AG04449 (cell line): ENCODE results near the gene SPIRE2.
"Not testable (repeated sequence)": the region's sequence is repeated elsewhere in the genome, so short reads cannot be mapped to it uniquely, and the experiment has no call there.

ENCODE experiments used
- CTCF ChIA-PET: fragments of 350-600 bp; formaldehyde crosslinking; extraction: SDS; loops from one replicate; lab custom pipeline; 2021; ENCODE audit warnings: antibody characterized with exemption; lab: Yijun Ruan, JAX
- POLR2A ChIA-PET: fragments of 400-600, 350-600 bp; formaldehyde crosslinking; extraction: SDS; loops from one replicate; lab custom pipeline; 2020; ENCODE audit warnings: antibody characterized with exemption, inconsistent platforms; lab: Yijun Ruan, JAX
- DNase-seq: peaks from one replicate; pipeline ENCODE4 v3.0.0-alpha.2; 2010; ENCODE audit warnings: low read depth, low spot score
- H3K4me3 ChIP-seq: 2 replicates; pipeline ENCODE4 v1.5.1; 2011; ENCODE audit warnings: low read depth, mild to moderate bottlenecking, control low read depth, low read length
- TF ChIP-seq, protein P1 (sequence below): IDR thresholded peaks from one replicate; pipeline ENCODE4 v1.5.1; 2011; ENCODE audit warnings: mild to moderate bottlenecking, moderate library complexity, low read length, control low read depth, inconsistent platforms; ENCODE audit not compliant: insufficient read depth; ENCODE audit errors: missing control alignments

SPIRE2 gene

DNA sequence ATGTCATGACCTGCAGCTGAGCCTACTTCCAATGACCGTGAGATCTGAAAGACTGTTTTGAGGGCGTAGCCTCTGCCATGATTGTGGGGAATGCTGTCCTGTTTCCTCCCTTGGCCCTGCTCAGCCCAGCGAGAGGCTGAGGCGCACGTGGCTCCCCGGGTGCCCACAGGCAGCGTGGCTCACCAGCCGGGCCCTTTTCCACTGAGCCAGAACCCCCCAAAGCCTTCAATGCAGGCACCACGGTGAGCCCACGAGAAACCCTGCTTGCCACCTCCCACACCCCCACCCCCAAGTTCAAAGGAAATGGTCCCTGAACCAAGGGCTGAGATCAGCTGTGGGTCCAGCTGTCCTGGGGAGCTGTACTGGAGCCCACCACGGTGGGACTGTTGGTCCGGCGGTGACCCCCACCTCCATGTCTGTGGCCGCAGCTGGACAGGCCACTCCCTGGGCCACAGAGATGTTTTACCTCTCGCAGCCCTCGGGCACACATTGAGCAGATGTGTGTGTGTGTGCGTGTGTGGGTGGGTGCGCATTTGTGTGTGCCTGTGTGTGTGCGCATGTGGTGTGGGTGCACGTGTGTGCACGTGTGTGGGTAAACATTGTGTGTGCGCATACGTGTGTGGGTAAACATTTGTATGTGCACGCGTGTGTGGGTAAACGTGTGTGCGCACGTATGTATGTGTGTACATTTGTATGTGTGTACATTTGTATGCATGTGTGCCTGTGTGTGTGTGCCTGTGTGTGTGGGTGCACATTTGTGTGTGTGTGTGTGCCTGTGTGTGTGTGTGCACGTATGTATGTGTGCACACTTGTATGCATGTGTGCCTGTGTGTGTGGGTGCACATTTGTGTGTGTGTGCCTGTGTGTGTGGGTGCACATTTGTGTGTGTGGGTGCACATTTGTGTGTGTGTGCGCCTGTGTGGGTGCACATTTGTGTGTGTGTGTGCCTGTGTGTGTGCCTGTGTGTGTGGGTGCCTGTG lies 85.4 kb downstream of the SPIRE2 start:
- no peak for DNase-seq
- CTCF ChIA-PET, result interaction anchor here (4.6 kb wide), 1 partner anchor 10 kb away, joined by 34 read pairs; the partner anchor contains the start of gene TUBB3
- TF ChIP-seq, protein P1, sequence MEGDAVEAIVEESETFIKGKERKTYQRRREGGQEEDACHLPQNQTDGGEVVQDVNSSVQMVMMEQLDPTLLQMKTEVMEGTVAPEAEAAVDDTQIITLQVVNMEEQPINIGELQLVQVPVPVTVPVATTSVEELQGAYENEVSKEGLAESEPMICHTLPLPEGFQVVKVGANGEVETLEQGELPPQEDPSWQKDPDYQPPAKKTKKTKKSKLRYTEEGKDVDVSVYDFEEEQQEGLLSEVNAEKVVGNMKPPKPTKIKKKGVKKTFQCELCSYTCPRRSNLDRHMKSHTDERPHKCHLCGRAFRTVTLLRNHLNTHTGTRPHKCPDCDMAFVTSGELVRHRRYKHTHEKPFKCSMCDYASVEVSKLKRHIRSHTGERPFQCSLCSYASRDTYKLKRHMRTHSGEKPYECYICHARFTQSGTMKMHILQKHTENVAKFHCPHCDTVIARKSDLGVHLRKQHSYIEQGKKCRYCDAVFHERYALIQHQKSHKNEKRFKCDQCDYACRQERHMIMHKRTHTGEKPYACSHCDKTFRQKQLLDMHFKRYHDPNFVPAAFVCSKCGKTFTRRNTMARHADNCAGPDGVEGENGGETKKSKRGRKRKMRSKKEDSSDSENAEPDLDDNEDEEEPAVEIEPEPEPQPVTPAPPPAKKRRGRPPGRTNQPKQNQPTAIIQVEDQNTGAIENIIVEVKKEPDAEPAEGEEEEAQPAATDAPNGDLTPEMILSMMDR, result no peak
- POLR2A ChIA-PET, result interaction anchor here (0.8 kb wide), 1 partner anchor 9 kb away, joined by 4 read pairs; the partner anchor contains the start of gene TUBB3
- H3K4me3 ChIP-seq, result no peak overlapping the region

DNA sequence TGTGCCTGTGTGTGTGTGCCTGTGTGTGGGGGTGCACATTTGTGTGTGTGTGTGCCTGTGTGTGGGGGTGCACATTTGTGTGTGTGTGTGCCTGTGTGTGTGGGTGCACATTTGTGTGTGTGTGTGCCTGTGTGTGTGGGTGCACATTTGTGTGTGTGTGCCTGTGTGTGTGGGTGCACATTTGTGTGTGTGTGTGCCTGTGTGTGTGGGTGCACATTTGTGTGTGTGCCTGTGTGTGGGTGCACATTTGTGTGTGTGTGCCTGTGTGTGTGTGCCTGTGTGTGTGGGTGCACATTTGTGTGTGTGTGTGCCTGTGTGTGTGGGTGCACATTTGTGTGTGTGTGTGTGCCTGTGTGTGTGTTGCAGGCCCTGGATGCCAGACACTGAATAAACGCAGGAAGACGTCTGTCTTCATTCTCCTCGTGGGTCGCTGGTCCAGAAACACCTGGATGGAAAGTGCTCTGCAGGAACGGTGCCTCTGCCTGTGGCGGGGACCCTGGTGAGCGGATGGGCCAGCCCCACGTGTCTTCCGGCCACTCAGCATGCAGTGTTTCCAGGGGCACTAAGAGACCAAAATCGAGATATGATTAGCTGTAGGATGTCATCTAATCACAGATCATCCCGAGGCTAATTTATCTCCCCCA lies 86.5 kb downstream of the SPIRE2 start:
- CTCF ChIA-PET, H3K4me3 ChIP-seq, DNase-seq: not testable (repeated sequence)
- POLR2A ChIA-PET, result interaction anchor here (1.2 kb wide), 1 partner anchor 9 kb away, joined by 3 read pairs; no protein-coding TSS in a partner anchor

DNA sequence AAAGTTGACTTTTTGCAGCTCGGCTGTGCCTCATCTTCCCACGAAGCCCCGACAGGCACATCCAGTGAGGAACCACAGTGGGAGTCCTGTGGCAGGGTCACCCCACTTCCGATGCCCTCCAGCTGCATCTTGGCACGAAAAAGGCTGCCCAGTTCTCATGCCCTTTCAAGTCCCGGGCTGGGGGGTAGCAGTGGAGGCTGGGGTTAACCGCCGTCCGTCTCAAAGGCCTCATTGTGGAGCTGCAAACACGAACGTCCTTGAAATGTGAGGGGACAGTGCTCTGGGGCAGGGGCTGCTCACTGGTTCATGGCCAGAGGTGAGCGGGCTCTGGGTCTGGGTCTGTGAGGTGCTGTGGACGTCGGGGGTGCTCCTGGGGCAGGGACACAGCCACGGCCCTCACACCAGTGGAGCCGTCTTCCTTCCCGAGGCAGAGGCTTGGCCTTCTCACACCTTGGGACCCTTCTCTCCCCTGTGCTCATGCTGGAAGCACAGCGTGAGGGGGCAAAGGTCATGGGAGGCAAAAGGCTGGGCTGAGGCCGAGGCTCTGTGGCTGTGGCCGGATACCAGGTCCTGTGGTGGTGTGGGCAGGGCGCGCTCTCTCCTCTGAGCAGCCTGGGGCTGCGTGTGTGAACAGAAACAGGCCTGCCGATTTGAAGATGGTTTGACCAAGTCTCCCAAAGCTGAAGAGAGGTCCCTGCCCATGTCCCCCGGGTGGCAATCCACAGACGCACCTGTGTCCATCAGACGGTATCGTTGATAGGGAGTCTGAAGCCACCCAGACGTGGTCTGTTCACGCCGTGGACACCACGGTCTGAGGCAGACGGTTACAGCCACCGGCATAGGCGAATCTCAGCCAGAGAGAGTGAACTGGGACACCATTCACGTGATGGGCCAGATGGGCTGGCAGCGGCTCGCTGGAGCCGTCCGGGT lies 87.3 kb downstream of the SPIRE2 start:
- H3K4me3 ChIP-seq, result no peak overlapping the region
- DNase-seq, result no peak
- CTCF ChIA-PET, result interaction anchor here (1.5 kb wide), 1 partner anchor 11 kb away, joined by 4 read pairs; no protein-coding TSS in a partner anchor
- POLR2A ChIA-PET, result interaction anchor here (1.2 kb wide), 1 partner anchor 8 kb away, joined by 3 read pairs; no protein-coding TSS in a partner anchor
- TF ChIP-seq, protein P1, result no peak

DNA sequence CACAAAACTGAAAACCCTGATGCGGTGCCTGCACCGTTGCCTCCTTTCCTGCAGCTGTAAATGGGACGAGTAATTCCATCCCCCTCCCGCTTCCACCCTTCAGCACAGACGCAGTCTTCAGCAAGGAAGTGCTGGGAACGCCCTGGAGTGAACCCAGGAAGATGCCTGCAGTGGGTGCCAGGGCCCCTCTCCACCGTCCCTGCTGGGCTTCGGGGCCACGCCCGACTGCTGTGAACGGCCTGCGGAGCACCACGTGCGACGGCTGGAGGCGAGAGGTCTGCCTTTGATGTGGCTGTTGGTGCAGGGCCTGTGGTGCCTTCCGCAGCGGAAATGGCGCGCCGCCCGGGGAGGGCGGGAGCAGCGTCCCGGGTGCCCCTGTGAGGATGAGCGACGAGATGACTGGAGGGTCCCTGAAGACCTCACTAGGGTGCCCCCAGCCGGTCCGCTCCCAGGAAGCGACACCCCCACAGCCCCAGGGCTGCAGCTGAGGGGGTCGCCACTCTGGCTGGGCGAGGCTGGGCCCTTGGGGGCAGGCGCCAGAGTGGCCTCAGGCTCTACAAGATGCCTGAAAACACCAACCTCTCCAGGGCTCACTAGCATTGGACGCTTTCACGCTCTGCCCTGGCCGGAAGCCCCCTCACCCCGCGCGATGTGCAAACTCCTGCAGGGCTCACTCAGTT lies 89.6 kb downstream of the SPIRE2 start:
- TF ChIP-seq, protein P1, result no peak
- DNase-seq, result no peak
- peak overlapping the region; percentile 51 for H3K4me3 ChIP-seq
- ChIA-PET POLR2A (interaction anchor here (0.5 to 3.0 kb wide), 5 partner anchors 8 to 62 kb away, joined by 3 to 15 read pairs (median 4); no protein-coding TSS in a partner anchor), CTCF (interaction anchor here (1.0 to 2.9 kb wide), 2 partner anchors 8 to 54 kb away, joined by 5 to 31 read pairs; no protein-coding TSS in a partner anchor)

DNA sequence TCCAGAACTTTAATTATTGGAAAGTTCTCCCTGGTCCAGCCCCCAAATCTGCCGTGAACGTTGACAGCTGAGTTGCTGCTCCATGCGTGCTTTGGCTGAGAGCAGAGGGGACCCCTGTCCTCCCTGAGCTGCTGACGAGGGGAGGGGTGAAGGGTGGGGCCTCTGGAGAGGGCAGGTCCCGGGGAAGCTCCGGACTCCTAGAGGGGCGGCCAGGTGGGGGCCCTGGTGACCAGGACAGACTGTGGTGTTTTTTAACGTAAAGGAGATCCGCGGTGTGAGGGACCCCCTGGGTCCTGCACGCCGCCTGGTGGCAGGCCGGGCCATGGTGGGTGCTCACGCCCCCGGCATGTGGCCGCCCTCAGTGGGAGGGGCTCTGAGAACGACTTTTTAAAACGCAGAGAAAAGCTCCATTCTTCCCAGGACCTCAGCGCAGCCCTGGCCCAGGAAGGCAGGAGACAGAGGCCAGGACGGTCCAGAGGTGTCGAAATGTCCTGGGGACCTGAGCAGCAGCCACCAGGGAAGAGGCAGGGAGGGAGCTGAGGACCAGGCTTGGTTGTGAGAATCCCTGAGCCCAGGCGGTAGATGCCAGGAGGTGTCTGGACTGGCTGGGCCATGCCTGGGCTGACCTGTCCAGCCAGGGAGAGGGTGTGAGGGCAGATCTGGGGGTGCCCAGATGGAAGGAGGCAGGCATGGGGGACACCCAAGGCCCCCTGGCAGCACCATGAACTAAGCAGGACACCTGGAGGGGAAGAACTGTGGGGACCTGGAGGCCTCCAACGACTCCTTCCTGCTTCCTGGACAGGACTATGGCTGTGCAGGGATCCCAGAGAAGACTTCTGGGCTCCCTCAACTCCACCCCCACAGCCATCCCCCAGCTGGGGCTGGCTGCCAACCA lies 90.4 kb downstream of the SPIRE2 start, which contains the start of gene MC1R:
TSS of gene MC1R (plus strand) at position 410 of the 895 bp plus-strand sequence. CDS start at position 807, 397 bp downstream.
- ChIA-PET POLR2A (interaction anchor here (0.5 to 3.0 kb wide), 3 partner anchors 11 to 63 kb away, joined by 3 to 15 read pairs (median 4); no protein-coding TSS in a partner anchor), CTCF (interaction anchor here (0.6 to 2.9 kb wide), 8 partner anchors 9 to 102 kb away, joined by 3 to 31 read pairs (median 4); no protein-coding TSS in a partner anchor)
- TF ChIP-seq, protein P1, result peak; percentile 72
- H3K4me3 ChIP-seq, result peak within 1 kb of the TSS; percentile 51
- DNase-seq, result no peak
